KMS-11 (cell line): ENCODE data around the gene MEOX2.

Source experiments
- H2AFZ ChIP-seq: fragments of 200-600 bp; sonication (generic); 2 replicates; pipeline ENCODE4 v1.6.1; 2016; ENCODE audit warnings: antibody characterized with exemption, mixed run types, low read depth
- H3K27ac ChIP-seq: fragments of 200-600 bp; sonication (generic); 2 replicates; pipeline ENCODE4 v1.6.1; 2016; ENCODE audit warnings: mild to moderate bottlenecking, mixed run types
- H3K27me3 ChIP-seq: fragments of 200-600 bp; sonication (generic); 2 replicates; pipeline ENCODE4 v1.6.1; 2017; ENCODE audit warnings: mild to moderate bottlenecking, low read depth, mixed run types, moderate library complexity; ENCODE audit not compliant: insufficient read depth
- H3K36me3 ChIP-seq: fragments of 200-600 bp; sonication (generic); 2 replicates; pipeline ENCODE4 v1.6.1; 2017; ENCODE audit warnings: mild to moderate bottlenecking, mixed run types; ENCODE audit not compliant: insufficient read depth
- H3K4me1 ChIP-seq: fragments of 200-600 bp; sonication (generic); 2 replicates; pipeline ENCODE4 v1.6.1; 2016; ENCODE audit warnings: mild to moderate bottlenecking, low read depth, mixed run types; ENCODE audit not compliant: poor library complexity, severe bottlenecking
- H3K4me2 ChIP-seq: fragments of 200-600 bp; sonication (generic); 2 replicates; pipeline ENCODE4 v1.7.0; 2016; ENCODE audit warnings: mild to moderate bottlenecking, mixed run types
- H3K4me3 ChIP-seq: fragments of 200-600 bp; sonication (generic); IDR thresholded peaks from 2 replicates; pipeline ENCODE4 v1.6.1; 2017; ENCODE audit warnings: low read depth, low read length, mixed read lengths; ENCODE audit not compliant: insufficient read depth
- H3K79me2 ChIP-seq: fragments of 200-600 bp; sonication (generic); 2 replicates; pipeline ENCODE4 v1.6.1; 2016; ENCODE audit warnings: low read depth, mixed run types; ENCODE audit not compliant: insufficient read depth
- H3K9ac ChIP-seq: fragments of 200-600 bp; sonication (generic); 2 replicates; pipeline ENCODE4 v1.6.1; 2016; ENCODE audit warnings: mild to moderate bottlenecking, mixed run types
- H4K20me1 ChIP-seq: fragments of 200-600 bp; sonication (generic); 2 replicates; pipeline ENCODE4 v1.6.1; 2016; ENCODE audit warnings: mild to moderate bottlenecking, mixed run types; ENCODE audit not compliant: insufficient read depth
- CTCF ChIP-seq: fragments of 200-600 bp; sonication (generic); conservative IDR thresholded peaks from 2 replicates; pipeline ENCODE4 v1.6.1; 2017; ENCODE audit warnings: low read depth, mild to moderate bottlenecking, antibody characterized with exemption, low read length, moderate library complexity, mixed read lengths

MEOX2 gene

GRCh38 chr7:15688279-15688626 lies 1.8 kb upstream of the MEOX2 start:
- Histone ChIP-seq H3K9ac (no peak overlapping the region), H3K27me3 (no peaks in the 10 kb centered on the region), H3K36me3 (no peaks in the 10 kb centered on the region), H3K4me3 (no peak overlapping the region), H3K27ac (no peak overlapping the region), H3K4me1 (no peaks in the 10 kb centered on the region), H2AFZ (no peak overlapping the region), H3K79me2 (no peaks in the 10 kb centered on the region), H3K4me2 (no peak overlapping the region), H4K20me1 (no peaks in the 10 kb centered on the region)
- TF ChIP-seq CTCF = no peak

GRCh38 chr7:15687546-15688278 lies 1.2 kb upstream of the MEOX2 start:
- no peak overlapping the region for H3K9ac ChIP-seq
- H3K27ac ChIP-seq = no peak overlapping the region
- H3K4me3 ChIP-seq = no peak overlapping the region
- no peaks in the 10 kb centered on the region for H4K20me1 ChIP-seq
- no peak for TF ChIP-seq CTCF
- no peak overlapping the region for H3K4me2 ChIP-seq
- no peaks in the 10 kb centered on the region for H3K4me1 ChIP-seq
- H3K27me3 ChIP-seq = no peaks in the 10 kb centered on the region
- no peak overlapping the region for H2AFZ ChIP-seq
- H3K36me3 ChIP-seq = no peaks in the 10 kb centered on the region
- H3K79me2 ChIP-seq = no peaks in the 10 kb centered on the region

- no peak for TF ChIP-seq CTCF
- H3K4me3 ChIP-seq = no peak overlapping the region
- H3K27me3 ChIP-seq = no peaks in the 10 kb centered on the region
- no peak overlapping the region for H2AFZ ChIP-seq
- H3K27ac ChIP-seq = no peak overlapping the region
- H3K4me1 ChIP-seq = no peaks in the 10 kb centered on the region
- no peak overlapping the region for H3K9ac ChIP-seq
- no peaks in the 10 kb centered on the region for H3K36me3 ChIP-seq
- H3K79me2 ChIP-seq = no peaks in the 10 kb centered on the region
- H3K4me2 ChIP-seq = no peak overlapping the region
- no peaks in the 10 kb centered on the region for H4K20me1 ChIP-seq
Observed at GRCh38 chr7:15686957-15687545, 568 bp upstream of the MEOX2 start.

GRCh38 chr7:15685358-15686294 lies 857 bp downstream of the MEOX2 start:
- H3K27me3 ChIP-seq = no peaks in the 10 kb centered on the region
- no peak for TF ChIP-seq CTCF
- no peak overlapping the region for H3K4me3 ChIP-seq
- H3K4me2 ChIP-seq = no peak overlapping the region
- no peaks in the 10 kb centered on the region for H3K79me2 ChIP-seq
- no peak overlapping the region for H3K27ac ChIP-seq
- H3K36me3 ChIP-seq = no peaks in the 10 kb centered on the region
- no peaks in the 10 kb centered on the region for H4K20me1 ChIP-seq
- no peak overlapping the region for H3K9ac ChIP-seq
- no peaks in the 10 kb centered on the region for H3K4me1 ChIP-seq
- H2AFZ ChIP-seq = no peak overlapping the region
